CD14-positive monocyte (primary cell): ENCODE data around the gene MXRA8. TPM values are rescaled to one million over a fixed set of nuclear protein-coding genes. Genes with fewer than 3 reads are reported as not detected.
"Not testable (repeated sequence)": the region's sequence is repeated elsewhere in the genome, so short reads cannot be mapped to it uniquely, and the experiment has no call there.

Source experiments
- DNase-seq, 3 donors: peaks; one replicate each; pipeline ENCODE4 v3.0.0-alpha.2; 2011 to 2022
- H2AFZ ChIP-seq: 2 replicates; pipeline ENCODE4 v1.6.0; 2012; ENCODE audit warnings: mild to moderate bottlenecking, low read depth, low read length, inconsistent platforms; ENCODE audit not compliant: insufficient read depth, poor library complexity, severe bottlenecking
- H3K27ac ChIP-seq, 2 donors: 1 replicate in 1 of 2; 2 replicates in 1 of 2; pipeline ENCODE4 v1.5.1; 2012 to 2013; ENCODE audit warnings: low read length in 2 of 2, control low read depth in 1 of 2, inconsistent platforms in 1 of 2, low read depth in 1 of 2, mild to moderate bottlenecking in 1 of 2
- H3K27me3 ChIP-seq, 2 donors: one replicate each; pipeline versions ENCODE4 v1.6.0 to v1.6.1; 2011 to 2013; ENCODE audit warnings: low read length in 2 of 2; ENCODE audit not compliant: control insufficient read depth in 2 of 2, insufficient read depth in 2 of 2
- H3K36me3 ChIP-seq, 2 donors: replicated peaks in 1 of 2; 1 replicate in 1 of 2; 2 replicates in 1 of 2; pipeline versions ENCODE4 v1.5.1 to v1.6.1; 2012 to 2013; ENCODE audit warnings: low read length in 2 of 2, control low read depth in 1 of 2, inconsistent platforms in 1 of 2, mild to moderate bottlenecking in 1 of 2; ENCODE audit not compliant: insufficient read depth in 2 of 2, control insufficient read depth in 1 of 2
- H3K4me1 ChIP-seq, 2 donors: 1 replicate in 1 of 2; 2 replicates in 1 of 2; pipeline versions ENCODE4 v1.5.1 to v1.6.1; 2012 to 2013; ENCODE audit warnings: low read length in 2 of 2, control low read depth in 1 of 2, inconsistent platforms in 1 of 2, mild to moderate bottlenecking in 1 of 2, moderate library complexity in 1 of 2; ENCODE audit not compliant: insufficient read depth in 2 of 2, control insufficient read depth in 1 of 2
- H3K4me2 ChIP-seq: replicated peaks from 2 replicates; pipeline ENCODE3; 2012; ENCODE audit warnings: low read length, moderate library complexity, mild to moderate bottlenecking; ENCODE audit not compliant: poor library complexity, severe bottlenecking; ENCODE audit errors: extremely low read depth
- H3K4me3 ChIP-seq, 3 experiments: fragments of 200-600 bp in 1 of 3; sonication (generic) in 1 of 3; replicated peaks in 1 of 3; 1 replicate in 2 of 3; 2 replicates in 1 of 3; pipeline ENCODE4 v1.5.1; 2011 to 2013; ENCODE audit warnings: low read length in 3 of 3, mild to moderate bottlenecking in 3 of 3, control low read depth in 2 of 3, low read depth in 2 of 3, inconsistent platforms in 1 of 3, moderate library complexity in 1 of 3
- H3K79me2 ChIP-seq: 2 replicates; pipeline ENCODE4 v1.6.0; 2012; ENCODE audit warnings: mild to moderate bottlenecking, control low read depth, inconsistent platforms, low read length, moderate library complexity; ENCODE audit not compliant: insufficient read depth
- H3K9ac ChIP-seq: 2 replicates; pipeline ENCODE4 v1.6.0; 2017; ENCODE audit warnings: low read length, mild to moderate bottlenecking; ENCODE audit not compliant: insufficient read depth, poor library complexity, severe bottlenecking
- H3K9me3 ChIP-seq, 2 donors: replicated peaks in 1 of 2; 1 replicate in 1 of 2; 2 replicates in 1 of 2; pipeline versions ENCODE4 v1.5.1 to v1.6.1; 2012 to 2013; ENCODE audit warnings: low read length in 2 of 2, control low read depth in 1 of 2; ENCODE audit not compliant: control insufficient read depth in 1 of 2, insufficient read depth in 1 of 2
- H4K20me1 ChIP-seq: 2 replicates; pipeline ENCODE4 v1.6.0; 2012; ENCODE audit warnings: mild to moderate bottlenecking, low read length, control low read depth, moderate library complexity; ENCODE audit not compliant: insufficient read depth
- H3K27ac Mint-ChIP-seq, 7 donors: one replicate each; pipeline ENCODE4 v1.8.0; 2020; ENCODE audit warnings: mild to moderate bottlenecking in 7 of 7, mixed read lengths in 7 of 7, moderate library complexity in 6 of 7, inconsistent platforms in 2 of 7
- H3K27me3 Mint-ChIP-seq, 3 donors: one replicate each; pipeline ENCODE4 v1.8.0; 2021 to 2022; ENCODE audit warnings: low read depth in 3 of 3, mild to moderate bottlenecking in 3 of 3, mixed read lengths in 3 of 3, moderate library complexity in 3 of 3, inconsistent platforms in 1 of 3
- H3K36me3 Mint-ChIP-seq, 2 donors: one replicate each; pipeline ENCODE4 v1.8.0; 2020; ENCODE audit warnings: mixed read lengths in 2 of 2, inconsistent platforms in 1 of 2, mild to moderate bottlenecking in 1 of 2
- H3K4me1 Mint-ChIP-seq: one replicate; pipeline ENCODE4 v1.8.0; 2020; ENCODE audit warnings: mild to moderate bottlenecking, mixed read lengths
- H3K4me3 Mint-ChIP-seq, 2 donors: one replicate each; pipeline ENCODE4 v1.8.0; 2020; ENCODE audit warnings: mild to moderate bottlenecking in 2 of 2, mixed read lengths in 2 of 2, moderate library complexity in 1 of 2
- H3K9me3 Mint-ChIP-seq, 7 donors: one replicate each; pipeline ENCODE4 v1.8.0; 2020 to 2022; ENCODE audit warnings: mixed read lengths in 7 of 7, mild to moderate bottlenecking in 6 of 7, moderate library complexity in 6 of 7, inconsistent platforms in 2 of 7
- WGBS: methylation state at CpG from one replicate; pipeline ENCODE4 v1.1.5; 2013; ENCODE audit warnings: missing lambda C conversion rate; ENCODE audit not compliant: insufficient coverage; 5-methylcytosine and 5-hydroxymethylcytosine counted together
- intact Hi-C, 2 donors: fragments of 100-400 bp; cut with micrococcal nuclease; formaldehyde crosslinking; loops; one replicate each; pipeline versions ENCODE4 v1.15.0 to v1.15.1; 2023
- polyA plus RNA-seq, 3 donors: library from polyadenylated mRNA; depleted of rRNA in 1 of 3; unstranded in 2 of 3; stranded (reverse) in 1 of 3; fragments of 300-500 nt in 2 of 3; fragments of >200 nt in 1 of 3; fragmentation: Illumina TruSeq in 2 of 3; gene quantifications; 1 replicate in 2 of 3; 2 replicates in 1 of 3; pipeline ENCODE4 v1.2.3, GENCODE V29; 2012 to 2021
- TF ChIP-seq, protein P1 (sequence below): fragments of 200-600 bp; IDR thresholded peaks from one replicate; pipeline ENCODE4 v1.8.0; 2022; ENCODE audit warnings: antibody characterized with exemption, mild to moderate bottlenecking

Gene MXRA8
- polyA plus RNA-seq, 3 donors, result not detected

DNA sequence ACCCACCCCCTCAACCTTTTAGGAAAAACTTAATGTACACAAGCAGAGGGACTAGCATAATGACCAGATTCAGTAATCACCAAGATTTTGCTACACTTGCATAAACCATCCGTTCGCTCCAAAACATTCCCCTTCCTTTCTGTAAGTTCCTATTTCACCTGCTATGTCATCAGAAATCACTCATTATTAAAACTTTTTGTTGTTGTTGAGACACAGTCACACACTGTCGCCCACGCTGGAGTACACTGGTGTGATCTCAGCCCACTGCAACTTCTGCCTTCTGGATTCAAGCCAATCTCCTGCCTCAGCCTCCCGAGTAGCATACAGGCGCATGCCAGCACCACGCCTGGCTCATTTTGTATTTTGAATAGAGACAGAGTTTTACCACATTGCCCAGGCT lies 45.3 kb upstream of the MXRA8 start:
- TF ChIP-seq, protein P1, sequence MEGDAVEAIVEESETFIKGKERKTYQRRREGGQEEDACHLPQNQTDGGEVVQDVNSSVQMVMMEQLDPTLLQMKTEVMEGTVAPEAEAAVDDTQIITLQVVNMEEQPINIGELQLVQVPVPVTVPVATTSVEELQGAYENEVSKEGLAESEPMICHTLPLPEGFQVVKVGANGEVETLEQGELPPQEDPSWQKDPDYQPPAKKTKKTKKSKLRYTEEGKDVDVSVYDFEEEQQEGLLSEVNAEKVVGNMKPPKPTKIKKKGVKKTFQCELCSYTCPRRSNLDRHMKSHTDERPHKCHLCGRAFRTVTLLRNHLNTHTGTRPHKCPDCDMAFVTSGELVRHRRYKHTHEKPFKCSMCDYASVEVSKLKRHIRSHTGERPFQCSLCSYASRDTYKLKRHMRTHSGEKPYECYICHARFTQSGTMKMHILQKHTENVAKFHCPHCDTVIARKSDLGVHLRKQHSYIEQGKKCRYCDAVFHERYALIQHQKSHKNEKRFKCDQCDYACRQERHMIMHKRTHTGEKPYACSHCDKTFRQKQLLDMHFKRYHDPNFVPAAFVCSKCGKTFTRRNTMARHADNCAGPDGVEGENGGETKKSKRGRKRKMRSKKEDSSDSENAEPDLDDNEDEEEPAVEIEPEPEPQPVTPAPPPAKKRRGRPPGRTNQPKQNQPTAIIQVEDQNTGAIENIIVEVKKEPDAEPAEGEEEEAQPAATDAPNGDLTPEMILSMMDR, result no peak
- H3K9ac ChIP-seq, result no peak overlapping the region
- no peak overlapping the region for H2AFZ ChIP-seq
- Mint-ChIP-seq H3K27me3 (no peaks in the 10 kb centered on the region), H3K4me1 (peaks cover 34% of the 10 kb centered on the region), H3K4me3 (no peak overlapping the region), H3K27ac (peak overlapping the region in 5 of 7 donors; percentile 12 to 73 (median 40)), H3K36me3 (peaks cover 41 to 57% of the 10 kb centered on the region in 2 donors), H3K9me3 (no peaks in the 10 kb centered on the region)
- DNase-seq, result no peak
- peaks cover 30 to 38% of the 10 kb centered on the region in 2 donors for H3K4me1 ChIP-seq
- no peaks in the 10 kb centered on the region for H3K9me3 ChIP-seq
- H3K4me3 ChIP-seq, result no peak overlapping the region
- peaks cover 79% of the 10 kb centered on the region for H3K79me2 ChIP-seq
- H3K4me2 ChIP-seq, result no peak overlapping the region
- H4K20me1 ChIP-seq, result peaks cover 40% of the 10 kb centered on the region
- H3K36me3 ChIP-seq, result peaks cover 41 to 51% of the 10 kb centered on the region in 2 donors
- intact Hi-C loops, result no loop called here
- no peaks in the 10 kb centered on the region for H3K27me3 ChIP-seq
- H3K27ac ChIP-seq, result no peak overlapping the region
- WGBS, result 97% methylated on average over 4 of the region's 7 CpGs

DNA sequence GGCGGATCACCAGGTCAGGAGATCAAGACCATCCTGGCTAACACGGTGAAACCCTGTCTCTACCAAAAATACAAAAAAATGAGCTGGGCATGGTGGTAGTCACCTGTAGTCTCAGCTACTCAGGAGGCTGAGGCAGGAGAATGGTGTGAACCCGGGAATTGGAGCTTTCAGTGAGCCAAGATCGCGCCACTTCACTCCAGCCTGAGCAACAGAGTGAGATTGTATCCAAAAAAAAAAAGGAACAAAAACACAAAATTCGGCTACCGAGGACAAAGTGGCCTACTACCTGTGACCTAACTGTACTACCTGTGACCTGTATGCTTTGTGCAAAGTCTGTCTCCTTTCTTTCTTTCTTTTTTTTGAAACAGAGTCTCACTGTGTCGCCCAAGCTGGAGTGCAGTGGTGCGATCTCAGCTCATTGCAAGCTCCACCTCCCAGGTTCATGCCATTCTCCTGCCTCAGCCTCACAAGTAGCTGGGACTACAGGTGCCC lies 44.6 kb upstream of the MXRA8 start:
- Histone ChIP-seq H3K36me3 (peaks cover 41 to 52% of the 10 kb centered on the region in 2 donors), H4K20me1 (peaks cover 40% of the 10 kb centered on the region), H3K79me2 (peaks cover 79% of the 10 kb centered on the region), H3K4me1 (peaks cover 32 to 38% of the 10 kb centered on the region in 2 donors)
- H3K9me3 Mint-ChIP-seq, intact Hi-C loops, H3K9me3 ChIP-seq, H2AFZ ChIP-seq, H3K4me2 ChIP-seq, H3K4me3 ChIP-seq, H3K27me3 Mint-ChIP-seq, H3K27me3 ChIP-seq, H3K9ac ChIP-seq, DNase-seq, H3K27ac ChIP-seq, H3K4me3 Mint-ChIP-seq: not testable (repeated sequence)
- WGBS, result 92% methylated on average over 5 of the region's 9 CpGs
- Mint-ChIP-seq H3K4me1 (peaks cover 35% of the 10 kb centered on the region), H3K36me3 (peaks cover 41 to 60% of the 10 kb centered on the region in 2 donors), H3K27ac (peak overlapping the region in 2 of 7 donors; percentile 24 to 38)
